ENCODE data around the gene OCA2.

DNA sequence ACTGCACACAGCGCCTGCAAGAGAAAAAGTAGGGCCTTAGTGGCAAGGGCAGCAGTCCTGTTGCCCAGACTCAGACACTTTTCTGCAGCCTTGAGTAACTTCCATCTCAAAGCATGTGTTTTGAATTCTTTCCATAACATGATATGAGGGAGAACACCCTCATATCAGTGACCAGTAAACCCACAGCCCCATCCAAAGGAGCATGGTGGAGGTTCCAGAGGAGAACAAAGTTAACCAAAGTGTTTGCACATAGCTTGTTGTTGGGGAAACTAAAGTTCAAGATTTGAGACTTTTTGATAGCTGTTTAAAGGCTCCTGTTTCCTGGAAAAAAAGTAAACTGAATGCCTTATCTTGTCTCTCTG is 74.2 kb downstream of the OCA2 start:
- TF ChIP-seq, protein P1, sequence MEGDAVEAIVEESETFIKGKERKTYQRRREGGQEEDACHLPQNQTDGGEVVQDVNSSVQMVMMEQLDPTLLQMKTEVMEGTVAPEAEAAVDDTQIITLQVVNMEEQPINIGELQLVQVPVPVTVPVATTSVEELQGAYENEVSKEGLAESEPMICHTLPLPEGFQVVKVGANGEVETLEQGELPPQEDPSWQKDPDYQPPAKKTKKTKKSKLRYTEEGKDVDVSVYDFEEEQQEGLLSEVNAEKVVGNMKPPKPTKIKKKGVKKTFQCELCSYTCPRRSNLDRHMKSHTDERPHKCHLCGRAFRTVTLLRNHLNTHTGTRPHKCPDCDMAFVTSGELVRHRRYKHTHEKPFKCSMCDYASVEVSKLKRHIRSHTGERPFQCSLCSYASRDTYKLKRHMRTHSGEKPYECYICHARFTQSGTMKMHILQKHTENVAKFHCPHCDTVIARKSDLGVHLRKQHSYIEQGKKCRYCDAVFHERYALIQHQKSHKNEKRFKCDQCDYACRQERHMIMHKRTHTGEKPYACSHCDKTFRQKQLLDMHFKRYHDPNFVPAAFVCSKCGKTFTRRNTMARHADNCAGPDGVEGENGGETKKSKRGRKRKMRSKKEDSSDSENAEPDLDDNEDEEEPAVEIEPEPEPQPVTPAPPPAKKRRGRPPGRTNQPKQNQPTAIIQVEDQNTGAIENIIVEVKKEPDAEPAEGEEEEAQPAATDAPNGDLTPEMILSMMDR (IDR thresholded peaks at IDR 0.05; ENCODE audit: insufficient read depth, low read length): no peak
- TF ChIP-seq REST (IDR thresholded peaks at IDR 0.05; ENCODE audit: insufficient replicate concordance, low read depth): no peak

All from HL-60 (cell line).